ENCODE measurements around the gene POLR2A.

POLR2A gene

GRCh38 chr17:7484067-7484918, at the start of gene POLR2A:
Gene POLR2A (plus strand): TSS chr17:7484366.
- DNase-seq, result peak; percentile 97

- DNase-seq, result no peak
Measured at GRCh38 chr17:7435676-7436555, 48.2 kb upstream of the POLR2A start.

- DNase-seq, result peak; percentile 66
Measured at GRCh38 chr17:7436556-7437368, 47.4 kb upstream of the POLR2A start.

- DNase-seq, result no peak
Measured at GRCh38 chr17:7437369-7437863, 46.8 kb upstream of the POLR2A start.

GRCh38 chr17:7437950-7438614, 46.1 kb upstream of the POLR2A start:
- DNase-seq, result peak; percentile 10

GRCh38 chr17:7438656-7439460, 45.3 kb upstream of the POLR2A start:
- no peak for DNase-seq

GRCh38 chr17:7439462-7440112, 44.6 kb upstream of the POLR2A start, which contains the start of gene FGF11:
Gene FGF11 (plus strand): TSS chr17:7439512. CDS start chr17:7439621, 109 bp downstream.
- no peak for DNase-seq

GRCh38 chr17:7440113-7440833, 43.9 kb upstream of the POLR2A start:
- peak; percentile 65 for DNase-seq

- peak; percentile 65 for DNase-seq
Measured at GRCh38 chr17:7440834-7441195, 43.4 kb upstream of the POLR2A start.

GRCh38 chr17:7441266-7441665, 42.9 kb upstream of the POLR2A start:
- no peak for DNase-seq

- DNase-seq, result no peak
Measured at GRCh38 chr17:7442142-7442541, 42.0 kb upstream of the POLR2A start.

- no peak for DNase-seq
Measured at GRCh38 chr17:7443499-7444485, 40.4 kb upstream of the POLR2A start.

GRCh38 chr17:7444682-7445618, 39.2 kb upstream of the POLR2A start, which contains the start of gene CHRNB1:
Gene CHRNB1 (plus strand): TSS chr17:7445061. CDS start chr17:7445128, 67 bp downstream.
- DNase-seq, result peak; percentile 46

- no peak for DNase-seq
Measured at GRCh38 chr17:7445619-7445968, 38.6 kb upstream of the POLR2A start.

GRCh38 chr17:7448461-7448860, 35.7 kb upstream of the POLR2A start:
- no peak for DNase-seq

GRCh38 chr17:7459961-7460545, 24.1 kb upstream of the POLR2A start:
- DNase-seq, result no peak
